Middle frontal gyrus (tissue), 1 donor: ENCODE measurements around the gene PANX2.
"Not testable (repeated sequence)": the region's sequence is repeated elsewhere in the genome, so short reads cannot be mapped to it uniquely, and the experiment has no call there.

ENCODE experiments used
- DNase-seq: peaks from one replicate; pipeline ENCODE4 v3.0.0-alpha.2; 2015; ENCODE audit warnings: low spot score; ENCODE audit errors: extremely low spot score

The PANX2 gene, protein sequence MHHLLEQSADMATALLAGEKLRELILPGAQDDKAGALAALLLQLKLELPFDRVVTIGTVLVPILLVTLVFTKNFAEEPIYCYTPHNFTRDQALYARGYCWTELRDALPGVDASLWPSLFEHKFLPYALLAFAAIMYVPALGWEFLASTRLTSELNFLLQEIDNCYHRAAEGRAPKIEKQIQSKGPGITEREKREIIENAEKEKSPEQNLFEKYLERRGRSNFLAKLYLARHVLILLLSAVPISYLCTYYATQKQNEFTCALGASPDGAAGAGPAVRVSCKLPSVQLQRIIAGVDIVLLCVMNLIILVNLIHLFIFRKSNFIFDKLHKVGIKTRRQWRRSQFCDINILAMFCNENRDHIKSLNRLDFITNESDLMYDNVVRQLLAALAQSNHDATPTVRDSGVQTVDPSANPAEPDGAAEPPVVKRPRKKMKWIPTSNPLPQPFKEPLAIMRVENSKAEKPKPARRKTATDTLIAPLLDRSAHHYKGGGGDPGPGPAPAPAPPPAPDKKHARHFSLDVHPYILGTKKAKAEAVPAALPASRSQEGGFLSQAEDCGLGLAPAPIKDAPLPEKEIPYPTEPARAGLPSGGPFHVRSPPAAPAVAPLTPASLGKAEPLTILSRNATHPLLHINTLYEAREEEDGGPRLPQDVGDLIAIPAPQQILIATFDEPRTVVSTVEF

GRCh38 chr22:50170453-50171318 is at the start of gene PANX2:
Gene PANX2 (plus strand): TSS chr22:50170731. CDS start chr22:50170731, 0 bp downstream.
- no peak for DNase-seq

GRCh38 chr22:50121202-50121740 is 49.3 kb upstream of the PANX2 start:
- no peak for DNase-seq

- DNase-seq: no peak
Observed at GRCh38 chr22:50123119-50123518, 47.4 kb upstream of the PANX2 start.

GRCh38 chr22:50125029-50125428 is 45.5 kb upstream of the PANX2 start:
- DNase-seq: no peak

GRCh38 chr22:50129121-50129736 is 41.3 kb upstream of the PANX2 start:
- DNase-seq: no peak

DNA sequence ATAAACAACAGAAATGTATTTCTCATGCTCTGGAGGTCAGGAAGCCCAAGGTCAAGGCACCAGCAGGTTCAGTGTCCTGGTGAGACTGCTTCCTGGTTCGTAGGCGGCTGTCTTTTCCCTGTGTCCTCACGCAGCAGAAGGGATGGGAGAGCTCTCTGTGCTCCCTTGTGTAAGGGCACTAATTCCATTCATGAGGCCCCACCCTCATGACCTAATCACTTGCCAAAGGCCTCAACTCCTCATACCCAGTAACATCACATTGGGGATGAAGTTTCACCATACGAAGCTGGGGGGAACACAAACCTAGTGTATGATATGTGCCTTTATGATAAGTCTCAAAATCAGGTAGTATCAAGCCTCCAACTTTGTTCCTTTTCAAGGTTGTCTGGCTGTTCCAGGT is 38.6 kb upstream of the PANX2 start:
- DNase-seq: no peak

- no peak for DNase-seq
Observed at GRCh38 chr22:50134481-50134880, 36.0 kb upstream of the PANX2 start.

- no peak for DNase-seq
Observed at GRCh38 chr22:50136581-50137015, 33.9 kb upstream of the PANX2 start.

DNA sequence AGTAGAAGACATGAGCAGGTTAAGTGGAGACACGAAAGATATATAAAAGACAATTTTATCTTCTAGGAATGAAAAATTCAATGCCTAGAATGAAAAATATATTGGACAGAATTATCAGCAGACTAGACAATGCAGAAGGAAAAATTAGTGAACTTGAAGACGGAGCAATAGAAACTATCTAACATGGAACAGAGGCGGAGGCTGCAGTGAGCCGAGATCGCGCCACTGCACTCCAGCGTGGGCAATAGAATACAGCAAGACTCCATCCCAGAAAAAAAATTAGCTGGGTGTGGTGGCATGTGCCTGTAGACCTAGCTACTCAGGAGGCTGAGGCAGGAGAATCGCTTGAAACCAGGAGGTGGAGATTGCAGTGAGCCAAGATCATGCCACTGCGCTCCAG is 33.3 kb upstream of the PANX2 start:
- DNase-seq: not testable (repeated sequence)

- DNase-seq: no peak
Observed at GRCh38 chr22:50138041-50138440, 32.5 kb upstream of the PANX2 start.

DNA sequence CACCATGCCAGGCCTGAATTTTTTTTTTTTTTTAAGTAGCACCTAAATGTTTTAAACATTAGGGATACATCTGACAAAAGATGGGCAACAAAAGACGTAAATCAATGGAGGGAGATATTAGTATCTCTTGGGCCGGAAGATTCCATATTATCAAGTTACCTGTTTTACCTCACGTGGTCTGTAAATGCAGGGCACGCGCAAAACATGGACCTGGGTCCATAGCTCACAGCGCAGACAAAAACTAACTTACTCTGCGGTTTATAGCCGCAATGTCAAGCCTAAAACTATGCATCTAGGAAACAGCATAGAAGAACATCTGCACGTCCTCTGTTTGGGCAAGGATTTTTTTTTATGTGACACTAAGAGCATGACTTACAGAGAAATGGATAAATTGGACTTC is 31.5 kb upstream of the PANX2 start:
- no peak for DNase-seq

DNA sequence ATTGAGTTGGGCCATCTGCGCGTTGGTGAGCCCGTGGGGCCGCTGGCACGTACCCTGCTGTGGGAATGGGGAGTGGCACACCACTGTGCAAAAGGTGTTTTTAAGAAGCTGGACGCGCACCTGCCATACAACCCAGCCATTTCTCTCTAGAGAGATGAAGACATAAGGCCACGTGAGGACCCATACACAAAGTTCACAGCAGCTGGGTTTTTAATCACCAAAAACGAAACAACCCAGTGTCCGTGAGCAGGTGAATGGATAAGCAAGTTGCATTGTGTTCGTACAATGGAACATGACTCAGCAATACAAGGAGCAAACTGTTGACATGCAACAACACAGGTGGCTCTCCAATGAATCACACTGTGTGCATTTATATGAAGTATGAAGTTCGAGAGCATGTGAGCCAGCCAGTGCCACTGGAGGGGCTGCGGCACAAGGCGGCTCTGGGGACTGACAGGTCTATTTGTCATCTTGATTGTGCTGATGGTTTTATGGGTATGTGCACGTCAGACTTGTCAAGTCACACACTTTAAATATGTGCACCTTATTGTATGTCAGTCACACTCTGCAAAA is 30.6 kb upstream of the PANX2 start:
- no peak for DNase-seq

DNA sequence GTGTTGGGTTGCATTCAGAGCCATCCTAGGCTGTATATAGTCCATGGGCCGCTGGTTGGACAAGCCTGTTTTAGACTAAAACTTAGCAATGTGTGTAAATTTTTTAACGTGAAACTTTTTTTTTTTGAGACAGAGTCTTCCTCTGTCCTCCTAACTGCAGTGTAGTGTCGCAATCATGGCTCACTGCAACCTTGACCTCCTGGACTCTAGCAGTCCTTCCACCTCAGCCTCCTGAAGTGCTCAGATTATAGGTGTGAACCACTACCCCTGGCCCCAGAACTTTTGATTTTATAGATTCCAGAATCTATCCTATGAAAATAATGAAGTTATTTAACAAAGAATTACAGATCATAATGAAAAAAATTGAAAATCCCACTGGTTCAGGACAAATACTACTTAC is 29.9 kb upstream of the PANX2 start:
- no peak for DNase-seq

DNA sequence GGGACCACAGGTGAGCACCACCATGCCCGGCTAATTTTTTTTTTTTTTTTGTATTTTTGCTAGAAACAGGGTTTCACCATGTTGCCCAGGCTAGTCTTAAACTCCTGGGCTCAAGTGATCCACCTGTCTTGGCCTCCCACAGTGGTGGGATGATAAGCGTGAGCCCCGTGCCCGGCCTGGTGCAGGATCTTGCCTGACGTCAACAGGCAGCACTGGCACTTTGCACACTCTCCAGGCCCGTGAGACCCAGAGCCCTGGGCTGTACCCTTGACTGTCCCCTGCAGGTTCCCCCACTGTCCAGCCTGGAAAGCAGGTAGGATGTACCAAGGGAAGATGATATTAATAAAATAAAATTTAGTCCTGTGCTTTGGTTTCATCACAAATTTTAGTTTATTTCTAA is 29.1 kb upstream of the PANX2 start:
- DNase-seq: no peak

GRCh38 chr22:50141891-50142363 is 28.6 kb upstream of the PANX2 start:
- DNase-seq: no peak

DNA sequence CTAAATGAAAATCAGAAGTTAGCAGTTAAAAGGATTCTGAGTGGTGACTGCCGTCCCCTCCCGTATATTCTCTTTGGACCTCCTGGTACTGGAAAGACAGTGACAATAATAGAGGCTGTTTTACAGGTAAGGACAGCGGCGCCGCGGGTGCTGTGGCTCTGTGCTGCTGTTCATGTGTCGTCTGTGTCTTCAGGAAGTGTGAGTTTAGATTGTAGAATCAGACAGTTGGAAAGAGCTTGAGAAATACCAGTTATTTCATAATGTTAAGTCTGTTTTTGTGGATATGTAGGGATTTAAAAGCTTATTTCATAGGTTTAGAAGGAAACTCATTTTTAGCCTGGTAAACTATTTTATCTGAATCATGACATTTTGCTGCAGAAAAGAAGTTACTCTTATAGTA is 27.4 kb upstream of the PANX2 start:
- DNase-seq: no peak

DNA sequence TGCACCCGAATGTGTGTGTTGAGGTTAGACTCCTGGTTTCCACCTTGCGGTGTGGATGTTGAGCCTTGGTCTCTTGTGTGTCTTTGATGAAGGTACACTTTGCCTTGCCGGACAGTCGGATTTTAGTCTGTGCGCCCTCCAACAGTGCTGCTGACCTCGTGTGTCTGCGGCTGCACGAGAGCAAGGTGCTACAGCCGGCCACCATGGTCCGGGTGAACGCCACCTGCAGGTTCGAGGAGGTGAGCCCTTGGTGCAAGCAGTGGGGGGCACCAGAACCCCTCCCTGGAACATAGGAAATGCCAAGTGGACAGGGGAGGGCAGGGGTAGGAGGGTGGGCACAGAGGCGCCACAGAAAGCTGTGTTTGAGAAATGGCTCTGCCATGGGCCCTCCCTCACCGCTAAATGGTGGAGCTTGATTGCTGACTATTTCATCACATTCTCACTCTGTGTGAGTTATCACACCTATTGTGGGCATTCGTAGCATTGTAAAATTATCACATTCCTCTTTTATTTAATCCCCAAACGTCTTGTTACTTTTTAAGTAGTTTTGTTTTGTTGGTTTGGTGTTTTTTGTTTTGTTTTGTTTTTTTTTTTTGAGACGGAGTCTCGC is 26.4 kb upstream of the PANX2 start:
- no peak for DNase-seq

GRCh38 chr22:50145721-50146438 is 24.7 kb upstream of the PANX2 start:
- no peak for DNase-seq

- peak; percentile 32 for DNase-seq
Observed at GRCh38 chr22:50146439-50147238, 23.9 kb upstream of the PANX2 start.
